SK-N-DZ (cell line): ENCODE data around the gene HOXA10.

ENCODE experiments used
- DNase-seq: peaks from one replicate; pipeline ENCODE4 v3.0.0-alpha.2; 2015; ENCODE audit warnings: low spot score

HOXA10 gene

DNA sequence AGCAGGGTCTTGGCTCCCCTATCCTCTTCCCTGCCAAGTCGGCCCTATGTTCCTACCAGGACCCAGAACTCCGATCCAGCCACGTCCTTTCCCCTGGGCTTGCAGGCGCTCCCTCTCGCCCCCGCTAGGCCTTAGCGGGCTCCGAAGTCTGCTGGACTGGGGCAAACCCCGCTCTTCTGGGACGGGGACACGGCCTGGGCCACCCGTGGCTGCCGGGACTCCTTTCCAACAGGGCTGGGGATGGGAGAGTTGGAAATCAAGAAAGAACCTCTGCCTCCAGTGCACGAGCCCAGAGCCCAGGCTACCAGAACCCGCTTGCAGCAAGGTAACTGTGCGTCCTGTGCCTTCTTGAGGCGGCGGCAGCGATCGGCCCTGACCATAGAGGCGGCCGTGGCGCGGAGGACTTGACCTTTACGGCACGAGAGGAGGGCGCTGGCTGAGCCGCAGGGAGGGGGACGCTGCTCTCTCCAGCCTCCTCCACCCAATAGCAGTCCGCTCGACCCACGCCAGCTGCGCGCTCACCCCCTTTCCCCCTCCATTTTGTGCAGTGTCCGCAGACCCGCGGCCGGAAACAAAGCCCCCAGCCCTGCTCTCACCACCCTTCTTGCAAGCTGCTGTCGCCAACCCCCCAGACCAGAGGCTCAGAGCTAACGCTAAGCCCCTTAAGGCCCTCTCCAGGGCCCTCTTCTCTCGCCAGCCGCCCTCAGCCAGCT, 17.9 kb upstream of the HOXA10 start:
- no peak for DNase-seq

DNA sequence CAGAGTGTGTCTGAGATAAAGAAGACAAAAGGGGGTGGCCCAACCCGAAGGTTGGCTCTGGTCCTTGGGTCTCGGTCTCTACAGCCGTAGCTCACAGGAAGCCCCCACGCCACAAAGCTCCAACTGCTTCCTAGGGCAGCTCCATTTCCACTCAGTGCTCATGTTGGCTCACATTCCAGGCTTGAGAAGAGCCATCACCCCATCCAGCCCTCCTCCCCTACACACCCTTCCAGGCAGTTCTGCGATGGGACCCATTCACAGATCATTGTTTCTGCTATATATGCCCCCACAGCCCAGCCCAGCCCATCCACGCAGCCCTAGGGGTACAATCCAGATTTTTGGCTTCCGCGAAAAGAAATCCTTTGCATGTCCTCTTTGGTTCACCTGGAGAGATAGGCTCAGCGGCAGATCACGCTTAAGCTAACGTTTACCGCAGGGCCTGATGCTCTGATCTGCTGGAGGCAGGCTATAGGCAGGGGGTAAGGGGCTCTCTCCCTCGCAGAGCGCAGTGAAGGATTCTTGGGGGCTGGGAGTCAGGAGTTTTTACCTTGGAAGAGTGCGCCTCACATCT, 17.1 kb upstream of the HOXA10 start:
- DNase-seq = no peak

DNA sequence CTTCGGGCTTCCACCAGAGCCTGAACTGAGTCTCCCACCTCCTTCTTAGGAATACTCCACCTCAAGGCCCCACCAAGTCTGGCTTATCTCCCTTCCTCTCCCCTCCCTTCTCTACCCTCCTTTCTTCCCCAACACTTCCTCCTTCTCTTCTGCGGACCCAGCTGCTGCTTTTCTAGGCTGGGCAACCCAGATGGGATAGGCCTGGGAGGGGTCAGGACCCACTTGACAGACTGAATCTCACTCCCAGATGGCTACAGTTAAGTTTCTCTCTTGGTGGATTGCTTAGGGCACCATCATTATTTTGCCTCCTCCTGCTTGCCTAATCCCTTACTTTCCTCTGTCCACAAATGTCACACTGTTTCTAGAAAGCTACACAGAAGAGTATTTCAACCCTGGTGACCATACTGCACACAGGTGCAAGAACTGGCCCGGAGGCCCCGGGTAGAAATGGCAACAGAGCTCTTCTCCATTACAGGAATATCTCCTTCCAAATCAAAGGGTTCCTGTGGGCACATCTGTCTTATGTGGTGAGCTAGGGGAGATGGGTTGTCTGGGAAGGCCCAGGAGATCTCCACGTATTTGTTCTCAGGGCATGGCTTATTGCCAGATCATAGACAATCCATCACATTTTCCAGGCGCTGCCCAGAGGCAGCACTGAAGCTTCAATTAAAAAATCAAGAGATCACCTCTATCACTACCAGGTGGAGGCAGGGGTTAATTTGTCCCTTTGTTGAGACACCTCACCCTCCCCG, 16.1 kb upstream of the HOXA10 start:
- DNase-seq = no peak

DNA sequence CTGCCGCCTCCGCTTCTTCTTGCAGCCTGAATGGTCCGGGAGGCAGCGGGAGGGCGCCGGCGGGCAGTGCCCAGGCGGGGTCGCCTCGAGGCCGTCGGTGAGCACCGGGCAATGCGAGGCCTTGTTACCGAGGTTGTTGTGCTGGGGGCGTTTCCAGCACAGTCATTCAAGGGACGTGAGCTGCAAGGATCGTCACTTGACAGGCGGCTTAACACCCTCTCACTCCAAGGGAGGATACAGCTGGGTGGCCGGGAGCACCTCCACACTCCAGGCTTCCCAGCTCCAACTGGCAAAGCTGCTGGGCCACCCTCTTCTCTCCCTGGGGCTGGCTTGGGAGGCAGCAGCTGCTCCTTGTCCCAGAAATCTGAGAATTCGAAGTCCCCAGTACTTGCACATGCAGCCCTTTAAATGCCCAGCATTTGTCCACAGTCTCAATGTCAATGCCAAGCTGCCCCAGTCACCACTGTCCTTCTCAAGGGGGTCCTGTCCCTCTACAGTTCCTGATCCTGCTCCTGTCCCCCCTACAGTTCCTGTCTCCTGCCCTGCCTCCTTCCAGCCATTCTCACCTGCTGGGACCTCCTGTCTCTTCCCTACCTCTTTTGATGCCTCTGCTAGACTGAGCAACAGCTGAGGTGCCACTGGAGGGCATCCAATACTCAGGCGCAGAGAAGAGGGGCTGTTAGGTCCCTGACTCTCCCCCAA, 15.3 kb upstream of the HOXA10 start:
- no peak for DNase-seq

DNA sequence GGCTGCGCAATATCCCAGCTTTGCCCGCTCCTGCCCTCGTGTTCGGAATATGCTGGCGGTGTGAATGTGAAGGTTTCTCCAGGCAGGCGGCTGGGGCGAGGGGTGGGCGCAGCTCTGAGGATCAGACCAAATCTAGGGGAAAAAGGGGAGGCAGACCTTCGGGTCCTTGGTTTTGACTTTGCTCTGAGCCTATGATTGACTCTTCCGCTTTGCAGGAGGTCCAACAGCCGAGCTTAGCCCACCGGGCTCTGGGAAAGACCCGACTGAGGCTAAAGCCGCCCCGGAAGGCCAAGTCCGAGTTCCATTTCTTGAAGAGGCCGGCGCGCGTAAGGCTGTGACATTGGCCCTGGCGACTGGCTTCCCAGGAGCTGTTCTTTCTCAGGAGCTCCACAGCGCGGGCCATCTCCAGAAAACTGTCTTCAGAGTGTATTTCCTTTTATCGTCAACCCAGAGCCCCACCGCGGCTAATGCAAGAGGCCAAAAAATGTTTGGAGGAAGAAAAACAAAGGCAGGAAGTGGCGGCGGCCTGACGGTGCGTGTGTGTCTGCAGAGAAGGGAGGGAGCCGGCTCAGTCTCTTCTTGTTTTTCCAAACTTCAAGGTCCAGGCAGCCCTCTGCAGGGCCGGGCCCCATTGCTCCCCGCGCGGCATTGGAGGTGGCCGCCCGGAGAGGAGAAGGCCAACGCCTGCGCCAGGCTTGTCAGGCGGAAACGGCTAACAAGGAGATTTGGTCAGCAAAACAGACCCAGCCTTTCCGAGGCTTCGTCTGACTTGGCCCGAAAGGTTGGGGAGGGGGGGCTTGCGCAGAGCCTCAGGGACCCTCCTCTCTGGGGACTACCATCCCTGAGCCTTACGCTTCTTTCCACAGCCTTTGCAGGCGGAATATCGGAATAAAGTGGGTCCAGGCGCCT, 14.5 kb upstream of the HOXA10 start:
- DNase-seq = no peak

DNA sequence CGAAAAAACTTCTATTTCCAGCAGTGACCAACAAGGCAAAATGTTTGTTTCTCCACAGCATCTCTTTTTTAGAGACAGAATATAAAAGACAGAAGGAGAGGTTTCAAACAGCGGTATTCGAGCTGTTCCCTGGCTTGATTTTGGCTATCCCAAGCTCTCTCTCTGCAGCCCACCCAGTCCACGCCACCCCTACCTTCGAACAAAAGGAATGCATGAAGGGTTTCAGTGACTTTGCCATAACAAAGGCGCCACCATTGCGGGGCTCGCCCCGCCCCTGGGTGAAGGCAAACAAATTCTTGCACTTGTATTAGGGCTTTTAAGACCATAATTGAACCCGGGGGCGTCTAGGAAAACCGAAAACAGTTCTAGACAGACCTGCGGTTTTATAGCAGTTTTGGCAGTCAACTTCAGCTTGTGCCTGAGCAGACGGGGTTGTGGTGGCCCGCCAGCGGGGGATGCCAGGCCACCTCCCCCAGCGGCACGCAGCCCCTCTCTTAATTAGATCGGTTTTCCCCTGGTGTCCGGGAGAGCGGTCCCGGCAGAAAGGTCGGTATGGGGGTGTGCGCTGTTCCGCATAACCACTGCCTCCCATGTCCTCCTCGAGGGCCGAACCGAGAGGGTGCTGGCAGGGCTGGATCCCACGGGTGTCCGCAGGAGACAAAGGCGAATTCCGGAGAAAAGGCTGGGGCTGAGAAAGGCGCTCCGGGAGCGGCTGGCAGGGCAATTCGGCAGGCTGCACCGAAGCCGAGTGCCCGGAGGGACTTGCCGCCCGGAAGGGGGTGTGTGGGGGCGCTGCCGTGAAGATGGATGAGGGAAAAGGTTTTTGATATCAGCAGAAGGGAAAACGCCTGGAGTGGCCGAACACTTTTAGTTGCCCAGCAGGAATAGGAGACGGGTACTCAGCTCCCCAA, 13.6 kb upstream of the HOXA10 start:
- DNase-seq = no peak

DNA sequence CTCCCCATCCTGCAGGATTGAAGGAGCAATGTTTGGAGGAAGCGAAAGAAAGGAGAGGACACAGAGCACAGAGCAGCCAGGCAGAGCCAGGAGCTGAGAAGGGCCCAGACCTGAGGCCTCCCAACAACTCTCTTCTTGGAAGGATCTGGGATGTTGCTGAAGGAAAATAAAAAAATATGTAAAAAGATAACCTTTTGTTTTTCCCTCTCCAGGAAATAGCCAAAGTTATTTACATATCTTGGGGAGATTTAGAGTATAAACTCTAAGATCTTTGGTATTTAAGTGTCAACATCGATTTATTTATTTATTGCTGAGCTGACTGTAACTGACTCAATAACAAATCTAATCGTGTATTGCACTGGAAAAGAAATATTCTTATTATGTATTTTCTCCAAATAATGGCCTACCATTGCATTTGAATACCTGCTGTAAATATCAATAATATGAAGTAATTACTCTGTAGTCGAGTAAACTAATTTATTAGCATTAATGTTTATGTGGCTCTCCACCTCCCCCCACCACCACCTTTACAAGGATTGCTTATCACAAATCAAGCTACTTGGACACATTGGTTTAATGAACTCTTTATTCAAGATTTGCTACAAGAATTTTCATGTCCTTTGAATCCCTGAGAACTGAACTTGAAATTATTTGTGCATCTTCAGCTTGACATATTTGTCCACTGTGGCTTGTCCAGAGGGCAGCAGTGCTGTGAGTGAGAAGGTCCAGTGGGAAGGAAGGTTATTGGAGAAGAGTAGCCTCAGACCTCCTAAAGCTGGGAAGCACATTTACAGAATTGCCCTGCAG, 12.8 kb upstream of the HOXA10 start:
- DNase-seq = no peak

DNA sequence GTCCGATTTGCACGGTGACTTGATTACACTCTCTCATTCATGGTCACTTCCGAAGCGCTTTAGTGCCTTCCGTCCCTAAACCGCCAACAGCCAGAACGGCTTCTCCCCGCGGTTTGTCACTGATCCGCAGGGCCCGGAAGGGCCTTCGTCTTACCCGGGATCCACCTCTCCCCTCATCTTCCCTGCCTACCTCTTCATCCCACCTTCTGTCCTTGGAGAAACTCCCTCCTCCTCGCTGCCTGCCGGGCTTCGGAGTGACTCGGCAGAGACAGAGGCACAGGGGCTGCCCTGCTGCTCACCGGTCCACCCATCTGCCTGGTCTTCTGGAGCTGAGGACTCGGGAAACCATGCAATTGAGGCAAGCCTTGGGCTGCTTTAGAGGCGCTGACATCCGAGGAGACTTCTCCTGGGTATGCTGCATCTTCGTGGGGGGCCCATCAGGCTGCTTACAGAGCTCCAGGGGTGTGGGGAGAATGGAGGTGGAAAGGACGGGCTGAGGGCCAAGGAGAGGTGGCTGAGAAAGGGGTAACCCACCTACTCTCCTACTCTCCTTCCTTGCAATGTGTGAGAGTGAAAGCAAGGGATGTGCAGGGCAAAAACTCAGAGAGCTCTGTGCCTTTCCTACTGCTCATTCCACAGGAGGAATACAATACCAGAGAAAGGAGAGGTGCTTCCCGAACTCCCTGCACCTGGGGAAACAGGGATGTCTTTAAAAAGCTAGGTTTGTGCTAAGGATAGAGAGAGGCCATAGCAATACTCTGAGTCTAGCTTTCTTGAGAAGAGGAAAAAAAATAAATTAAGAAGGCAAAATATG, 11.9 kb upstream of the HOXA10 start:
- DNase-seq = no peak

DNA sequence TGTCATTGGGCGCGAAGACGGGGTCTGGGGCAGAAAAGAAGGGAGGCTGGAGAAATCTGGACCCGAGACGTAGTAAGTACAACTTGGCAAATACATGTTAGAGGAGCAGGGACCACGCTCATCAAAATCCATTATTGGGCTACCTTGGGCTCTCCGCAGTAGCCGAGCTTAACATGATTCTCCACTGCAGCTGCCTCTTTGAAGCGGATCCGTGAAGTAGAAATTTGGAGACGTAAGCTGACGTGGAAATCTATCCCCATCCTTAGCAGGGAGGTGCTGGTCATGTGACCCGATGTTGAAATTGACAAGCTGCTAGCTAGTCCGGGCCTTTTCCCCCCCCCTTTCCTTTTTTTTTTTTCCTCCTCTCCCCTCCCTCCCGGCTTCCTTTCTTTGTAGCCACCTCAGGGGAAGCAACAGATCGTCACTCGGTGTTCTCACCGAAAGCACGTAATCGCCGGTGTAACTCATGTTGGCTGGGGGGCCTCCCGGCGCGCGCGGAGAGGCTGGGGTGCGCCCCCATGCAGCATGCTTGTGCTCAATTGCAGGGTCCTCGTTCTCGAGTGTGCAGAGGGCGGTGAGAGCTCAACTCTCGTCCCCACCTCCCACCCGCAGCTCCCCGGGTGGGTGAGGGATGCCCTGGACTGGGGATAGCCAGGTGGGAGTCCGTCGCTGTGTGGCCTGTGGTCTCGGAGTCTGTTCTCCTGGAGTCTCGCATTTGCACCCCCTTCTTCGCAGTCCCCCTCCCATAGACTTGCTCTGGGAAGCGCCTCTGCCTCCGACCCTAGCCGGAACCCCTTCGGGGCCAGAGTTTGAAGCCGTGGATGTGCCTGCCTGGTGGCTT, 11.1 kb upstream of the HOXA10 start, which contains the start of gene HOXA11:
TSS of gene HOXA11 (minus strand) at position 220 of the 841 bp plus-strand sequence. CDS start at position 132, 88 bp downstream.
- no peak for DNase-seq

DNA sequence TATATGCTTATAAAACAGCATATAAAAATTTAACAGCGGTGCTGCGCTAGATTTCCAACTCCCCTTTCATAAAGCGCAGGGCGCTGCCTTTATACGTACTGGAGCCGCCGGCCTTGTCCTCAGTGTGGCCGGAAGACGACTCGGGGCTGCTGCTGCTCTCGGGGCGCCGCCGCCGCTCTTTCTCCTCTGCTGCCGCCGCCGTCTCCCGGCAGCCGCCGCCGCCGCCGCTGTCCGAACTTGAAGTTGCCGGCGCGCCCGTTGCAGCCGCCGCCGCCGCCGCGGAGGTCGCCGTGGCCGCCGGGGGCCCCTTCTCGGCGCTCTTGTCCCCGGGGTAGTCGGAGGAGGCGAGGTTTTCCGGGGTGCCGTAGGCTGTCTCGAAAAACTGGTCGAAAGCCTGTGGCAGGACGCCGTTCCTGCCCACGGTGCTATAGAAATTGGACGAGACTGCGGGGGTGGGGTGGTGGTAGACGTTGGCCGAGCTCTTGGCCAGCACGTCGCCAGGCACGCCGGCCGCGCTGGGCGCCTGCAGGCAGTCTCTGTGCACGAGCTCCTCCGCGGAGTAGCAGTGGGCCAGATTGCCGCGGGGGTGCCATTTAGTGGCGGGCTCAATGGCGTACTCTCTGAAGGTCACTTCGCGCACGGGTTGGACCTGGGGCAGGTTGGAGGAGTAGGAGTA, 10.4 kb upstream of the HOXA10 start:
- DNase-seq = no peak

DNA sequence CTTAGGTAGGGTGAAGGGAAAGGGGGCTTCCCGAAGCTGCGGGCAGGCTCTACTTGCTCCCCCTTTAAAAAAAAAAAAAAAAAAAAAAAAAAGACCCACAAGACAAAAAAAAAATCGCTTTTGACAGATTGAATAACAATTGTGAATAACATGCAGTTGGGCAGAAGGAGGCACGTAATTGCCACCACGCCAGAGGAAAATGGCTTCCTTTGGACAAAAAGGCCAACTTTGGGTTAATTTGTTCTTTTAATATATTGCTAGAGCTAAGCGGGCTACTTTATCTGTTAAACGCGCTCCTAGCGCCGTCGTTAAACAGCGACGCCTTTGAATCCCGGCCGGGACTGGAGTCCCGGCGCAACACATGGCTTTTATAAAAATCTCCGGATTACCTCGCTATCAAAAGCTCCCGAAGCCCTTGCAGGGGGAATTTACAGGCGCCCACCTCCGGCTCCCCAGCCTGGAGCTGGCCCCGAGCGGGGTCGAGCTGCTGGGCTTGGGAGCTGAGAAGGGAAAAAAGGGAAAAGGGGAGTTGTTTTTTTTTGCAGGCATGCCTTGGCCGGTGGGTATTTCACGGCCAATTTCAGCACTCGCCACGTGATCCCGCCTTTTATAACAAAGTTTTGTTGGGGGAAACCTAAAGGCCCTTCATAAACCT, 9.7 kb upstream of the HOXA10 start:
- no peak for DNase-seq

DNA sequence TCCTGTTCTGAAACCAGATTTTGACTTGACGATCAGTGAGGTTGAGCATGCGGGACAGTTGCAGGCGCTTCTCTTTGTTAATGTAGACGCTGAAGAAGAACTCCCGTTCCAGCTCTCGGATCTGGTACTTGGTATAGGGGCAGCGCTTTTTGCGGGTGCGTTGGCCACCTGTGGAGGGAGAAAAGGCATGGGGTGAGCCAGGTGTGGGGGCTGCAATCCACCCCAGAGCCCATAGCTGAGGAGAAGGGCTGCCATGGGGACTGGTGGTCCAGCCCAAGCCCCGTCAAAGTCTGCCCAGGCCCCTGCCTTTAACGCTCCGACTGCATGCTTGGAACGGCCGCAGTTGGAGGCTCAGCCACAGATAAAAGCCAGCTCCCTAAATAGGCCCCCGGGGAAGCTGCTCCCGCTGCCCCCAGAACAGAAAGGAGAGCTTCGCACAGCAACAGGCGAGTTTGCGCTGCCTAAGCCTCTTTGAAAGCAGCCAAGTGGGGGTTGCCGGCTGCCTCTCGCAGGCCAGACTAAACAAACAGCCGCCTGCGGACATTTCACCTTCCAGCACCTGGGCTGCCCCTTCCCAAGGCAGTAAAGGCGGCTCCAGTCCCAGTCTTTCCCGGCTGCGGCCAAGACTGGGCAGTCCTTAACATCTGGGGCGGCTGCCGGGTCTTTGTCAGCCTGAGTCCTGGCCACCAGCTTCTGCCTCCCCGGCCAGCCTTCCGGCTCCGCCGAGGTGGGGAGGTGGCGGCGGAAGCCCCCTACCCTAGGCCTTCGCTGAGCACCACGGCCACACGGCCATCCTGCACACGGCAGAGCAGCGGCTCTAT, 9.0 kb upstream of the HOXA10 start:
- no peak for DNase-seq

DNA sequence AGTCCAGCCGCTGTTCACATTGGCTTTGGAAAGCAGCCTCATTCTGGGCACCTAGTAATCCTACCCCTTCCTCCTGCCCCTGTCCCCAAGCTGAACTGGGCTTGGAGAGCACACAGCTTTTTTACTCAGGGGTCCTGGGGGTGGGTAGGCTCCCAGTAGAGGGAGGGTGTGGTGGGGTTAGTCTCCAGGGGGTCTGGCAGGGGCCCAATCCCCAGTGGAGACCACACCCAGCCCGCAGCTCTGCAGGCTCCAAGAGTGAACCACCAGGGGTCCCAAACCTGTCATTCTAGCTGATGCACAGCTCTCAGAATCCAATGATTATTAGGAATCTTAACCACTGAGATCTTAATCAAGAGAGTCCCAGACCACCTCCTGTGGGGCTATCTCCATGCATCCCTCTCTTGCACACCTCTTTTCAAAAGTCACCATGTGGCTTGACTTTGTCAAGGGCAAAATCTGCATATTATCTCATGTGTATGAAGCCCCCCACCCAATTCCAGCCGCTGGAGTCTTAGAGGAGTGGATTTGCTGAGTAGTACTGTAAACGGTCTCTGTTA, 8.2 kb upstream of the HOXA10 start:
- DNase-seq = no peak

DNA sequence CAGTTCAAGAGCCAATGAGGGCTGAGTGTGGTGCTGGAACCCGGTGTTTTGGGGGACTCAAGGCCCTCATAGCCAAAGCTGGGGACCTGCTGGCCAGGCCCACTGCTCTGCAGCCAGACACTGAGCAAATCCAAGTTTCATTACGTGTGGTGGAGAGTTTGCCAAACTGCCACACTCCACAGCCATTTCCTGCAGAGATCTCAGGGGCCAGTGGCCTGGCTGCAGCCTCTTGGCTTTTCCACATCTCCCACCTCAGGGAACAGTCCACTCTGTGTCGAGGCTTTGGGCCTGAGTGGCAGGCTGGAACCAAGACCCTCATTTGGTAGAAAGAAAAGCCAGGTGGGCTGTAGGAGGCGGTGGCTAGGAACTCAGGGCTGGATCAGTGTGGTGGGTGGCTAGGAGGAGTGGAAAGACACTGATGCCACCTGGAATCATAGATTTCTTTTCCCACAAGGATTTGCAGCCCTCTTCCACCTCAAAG, 7.7 kb upstream of the HOXA10 start:
- no peak for DNase-seq
